Stimulated activated CD4-positive, alpha-beta T cell treated with anti-CD3 and anti-CD28 coated beads, Interleukin-4, amount 100 ng/mL, for 48 hours (primary cell): ENCODE measurements around the gene OGN.

ENCODE experiments used
- DNase-seq, 2 donors: peaks; one replicate each; pipeline ENCODE4 v3.0.0-alpha.2; 2020; ENCODE audit warnings: low read depth in 2 of 2

OGN gene

DNA sequence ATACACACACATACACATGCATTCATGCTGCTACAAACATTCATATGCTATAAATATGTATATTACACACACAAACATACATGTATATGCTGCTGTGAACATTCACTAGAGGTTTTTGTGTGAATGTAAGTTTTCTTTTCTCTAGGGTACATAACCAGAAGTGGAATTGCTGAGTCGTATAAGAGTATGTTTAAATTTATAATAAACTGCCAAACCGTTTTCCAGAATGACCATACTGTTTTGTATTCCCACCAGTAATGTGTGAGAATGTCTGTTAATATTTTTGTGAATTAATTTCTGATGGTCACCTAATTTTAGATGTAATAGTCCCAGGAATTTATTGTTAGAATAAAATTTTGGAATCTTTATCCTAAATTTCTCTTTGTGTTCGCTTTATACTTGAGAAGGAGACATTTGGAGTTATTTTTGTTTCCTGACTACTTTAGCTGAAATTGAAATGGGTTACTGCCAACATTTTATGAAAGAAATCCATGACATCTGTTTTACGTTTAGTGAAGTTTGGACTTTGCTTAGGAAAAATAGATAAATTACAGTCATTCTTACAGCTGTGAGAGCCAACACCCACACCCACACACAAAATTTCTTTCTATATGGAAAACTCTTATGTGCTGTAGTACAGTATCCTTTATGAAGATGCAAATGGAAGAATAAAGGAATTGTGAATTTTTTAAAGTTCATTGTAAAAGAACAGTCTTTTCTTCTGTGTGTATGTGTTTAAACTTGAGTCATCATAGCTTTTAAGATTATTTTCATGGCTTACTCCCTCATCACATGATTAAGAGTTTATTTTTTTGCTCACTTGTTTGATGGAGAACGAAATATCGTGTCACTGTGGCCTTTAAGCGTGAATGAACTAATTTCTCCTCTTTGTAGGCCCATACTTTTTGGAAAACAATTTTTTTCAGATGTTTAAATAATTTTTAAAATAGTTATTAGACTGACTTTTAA lies 54.3 kb downstream of the OGN start:
- DNase-seq: no peak

DNA sequence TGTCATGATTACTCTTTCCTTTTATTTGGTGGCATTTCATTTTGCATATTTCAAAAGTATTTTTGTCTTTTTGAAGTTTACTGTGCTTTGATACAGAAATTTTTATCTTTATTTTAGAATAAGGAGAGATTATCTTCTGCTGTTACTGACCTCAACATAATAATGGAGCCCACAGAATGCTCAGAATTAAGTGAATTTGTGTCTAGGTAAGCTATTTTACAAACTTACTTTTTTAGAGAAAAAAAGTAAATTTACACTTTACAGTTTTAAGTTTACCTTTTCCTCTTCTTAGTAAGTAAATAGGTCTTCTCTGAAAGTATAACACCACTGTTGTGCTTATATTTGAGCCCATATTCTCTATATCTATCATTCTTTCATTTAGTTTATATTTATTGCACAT lies 58.8 kb downstream of the OGN start:
- no peak for DNase-seq

- no peak for DNase-seq
These were observed 61.4 kb downstream of the OGN start for GRCh38 chr9:92342825-92343488.

DNA sequence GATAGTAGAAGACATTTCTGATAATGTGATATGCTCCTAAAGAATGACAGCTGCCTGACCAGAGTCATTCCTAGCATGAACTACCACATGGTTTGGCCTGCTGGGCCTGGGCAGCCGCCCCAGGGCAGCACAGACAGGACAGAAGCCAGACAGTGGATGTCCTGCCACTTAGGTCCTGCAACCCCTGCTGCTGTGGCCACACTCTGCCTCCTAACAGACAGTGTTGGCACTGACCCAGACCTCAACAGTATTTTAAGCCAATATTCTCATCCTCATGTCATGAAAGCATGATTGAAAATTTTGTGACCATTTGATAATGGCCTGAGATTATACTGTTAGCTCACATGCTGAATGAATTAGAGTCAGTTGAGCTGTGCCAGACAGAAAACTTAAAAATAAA lies 62.8 kb downstream of the OGN start:
- DNase-seq: no peak

- DNase-seq: no peak
These were observed 71.1 kb downstream of the OGN start for GRCh38 chr9:92333282-92333634.
